ENCODE results near the gene PSMA2. TPM values are rescaled to one million over a fixed set of nuclear protein-coding genes. Genes with fewer than 3 reads are reported as not detected.

PSMA2 gene
- polyA plus RNA-seq, 4 donors = 139 to 301 (median 266) TPM

- peak; percentile 50 to 66 (median 60) for DNase-seq (ENCODE audit: low read depth in 4 of 4, low spot score in 3 of 4)
Measured at GRCh38 chr7:42940985-42941847, 9.2 kb upstream of the PSMA2 start.

GRCh38 chr7:42939457-42940240, 7.7 kb upstream of the PSMA2 start:
- no peak for DNase-seq (ENCODE audit: low read depth in 4 of 4, low spot score in 3 of 4)

GRCh38 chr7:42935861-42936260, 3.9 kb upstream of the PSMA2 start:
- DNase-seq (ENCODE audit: low read depth in 4 of 4, low spot score in 3 of 4) = no peak

GRCh38 chr7:42934291-42934690, 2.3 kb upstream of the PSMA2 start:
- DNase-seq (ENCODE audit: low read depth in 4 of 4, low spot score in 3 of 4) = no peak

- peak in 2 of 4 donors; percentile 27 to 53 for DNase-seq (ENCODE audit: low read depth in 4 of 4, low spot score in 3 of 4)
Measured at GRCh38 chr7:42932811-42933591, 1.0 kb upstream of the PSMA2 start.

- no peak for DNase-seq (ENCODE audit: low read depth in 4 of 4, low spot score in 3 of 4)
Measured at GRCh38 chr7:42931447-42931833, 534 bp downstream of the PSMA2 start.

GRCh38 chr7:42930889-42931288, 1.1 kb downstream of the PSMA2 start:
- no peak for DNase-seq (ENCODE audit: low read depth in 4 of 4, low spot score in 3 of 4)

GRCh38 chr7:42929449-42929848, 2.5 kb downstream of the PSMA2 start:
- no peak for DNase-seq (ENCODE audit: low read depth in 4 of 4, low spot score in 3 of 4)

- DNase-seq (ENCODE audit: low read depth in 4 of 4, low spot score in 3 of 4) = no peak
Measured at GRCh38 chr7:42928754-42929153, 3.2 kb downstream of the PSMA2 start.

- no peak for DNase-seq (ENCODE audit: low read depth in 4 of 4, low spot score in 3 of 4)
Measured at GRCh38 chr7:42926204-42926603, 5.8 kb downstream of the PSMA2 start.

GRCh38 chr7:42925630-42926029, 6.3 kb downstream of the PSMA2 start:
- DNase-seq (ENCODE audit: low read depth in 4 of 4, low spot score in 3 of 4) = no peak

- DNase-seq (ENCODE audit: low read depth in 4 of 4, low spot score in 3 of 4) = no peak
Measured at GRCh38 chr7:42924223-42924838, 7.6 kb downstream of the PSMA2 start.

GRCh38 chr7:42922017-42922753, 9.8 kb downstream of the PSMA2 start:
- no peak for DNase-seq (ENCODE audit: low read depth in 4 of 4, low spot score in 3 of 4)

GRCh38 chr7:42915356-42915755, 16.6 kb downstream of the PSMA2 start:
- DNase-seq (ENCODE audit: low read depth in 4 of 4, low spot score in 3 of 4) = no peak

- no peak for DNase-seq (ENCODE audit: low read depth in 4 of 4, low spot score in 3 of 4)
Measured at GRCh38 chr7:42914421-42915045, 17.4 kb downstream of the PSMA2 start.

- DNase-seq (ENCODE audit: low read depth in 4 of 4, low spot score in 3 of 4) = no peak
Measured at GRCh38 chr7:42914009-42914408, 18.0 kb downstream of the PSMA2 start.

GRCh38 chr7:42913591-42913990, 18.4 kb downstream of the PSMA2 start:
- DNase-seq (ENCODE audit: low read depth in 4 of 4, low spot score in 3 of 4) = no peak

- peak; percentile 88 to 92 (median 90) for DNase-seq (ENCODE audit: low read depth in 4 of 4, low spot score in 3 of 4)
Measured at GRCh38 chr7:42911454-42912447, 20.2 kb downstream of the PSMA2 start, which contains the start of gene C7orf25. Gene C7orf25, minus strand, starts transcription at chr7:42912070. Its CDS starts 1,170 bp downstream, at chr7:42910900.

Measured in left renal pelvis (tissue), 4 donors.